IPS-18c (cell line): Measurements from ENCODE around the gene RTP2.

ENCODE experiments used
- H3K4me3 ChIP-seq: 2 replicates; pipeline ENCODE4 v1.7.0; 2013; ENCODE audit warnings: low read depth, mild to moderate bottlenecking, low read length, moderate library complexity; ENCODE audit not compliant: insufficient read depth
- H3K9me3 ChIP-seq: one replicate; pipeline ENCODE4 v1.6.1; 2013; ENCODE audit warnings: mild to moderate bottlenecking, low read length, moderate library complexity; ENCODE audit not compliant: control insufficient read depth, insufficient read depth

Gene RTP2

DNA sequence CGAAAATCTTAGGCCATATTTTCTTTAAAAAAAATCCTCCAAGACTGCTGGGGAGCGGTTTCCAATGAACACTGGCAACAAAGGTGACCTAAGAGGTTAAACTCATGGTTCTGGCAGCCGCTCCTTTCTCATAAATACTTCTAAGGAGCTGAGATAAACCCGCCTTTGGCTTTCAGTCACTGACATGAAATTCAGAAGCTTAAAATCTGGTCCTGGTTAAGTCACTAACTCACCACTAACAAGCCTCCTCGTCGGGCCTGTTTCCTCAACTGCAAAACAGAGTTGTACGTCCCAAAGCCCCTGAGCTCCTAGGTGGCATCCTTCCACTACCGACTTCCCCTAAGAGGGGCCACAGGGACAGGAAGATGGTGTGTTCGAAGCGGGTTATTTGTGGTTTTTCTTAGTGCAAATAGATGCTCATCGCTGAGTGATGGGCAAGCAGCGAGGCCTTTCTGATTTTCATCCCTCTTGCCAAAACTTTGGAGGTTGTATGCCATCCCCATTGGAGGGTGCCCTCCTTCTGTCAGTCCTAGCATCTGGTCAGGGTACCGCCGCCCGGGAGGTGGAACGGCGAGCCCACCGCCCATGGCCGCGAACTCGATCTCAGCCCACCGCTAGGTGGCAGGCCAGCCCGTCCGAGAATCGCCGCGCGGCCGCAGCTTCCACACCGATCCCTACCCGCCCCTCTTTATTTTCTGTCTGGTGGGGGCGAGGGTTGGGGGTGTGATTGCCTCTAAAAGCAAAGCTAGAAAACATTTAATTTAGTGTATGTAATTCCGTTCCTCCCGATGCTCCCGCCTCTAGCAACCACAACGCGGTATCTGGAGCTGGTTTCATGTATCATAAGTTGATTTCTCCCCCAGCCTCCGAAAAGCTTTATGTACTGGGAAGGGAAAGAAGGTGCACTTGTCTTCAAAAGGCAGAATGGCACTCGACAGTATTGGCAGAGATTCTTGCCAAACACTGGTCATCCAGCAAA lies 38.4 kb upstream of the RTP2 start:
- H3K9me3 ChIP-seq: peaks cover 2% of the 10 kb centered on the region
- H3K4me3 ChIP-seq: peak overlapping the region; percentile 69

- peaks cover 2% of the 10 kb centered on the region for H3K9me3 ChIP-seq
- H3K4me3 ChIP-seq: peak overlapping the region; percentile 69
Measured at GRCh38 chr3:187739561-187740332, 37.4 kb upstream of the RTP2 start.

DNA sequence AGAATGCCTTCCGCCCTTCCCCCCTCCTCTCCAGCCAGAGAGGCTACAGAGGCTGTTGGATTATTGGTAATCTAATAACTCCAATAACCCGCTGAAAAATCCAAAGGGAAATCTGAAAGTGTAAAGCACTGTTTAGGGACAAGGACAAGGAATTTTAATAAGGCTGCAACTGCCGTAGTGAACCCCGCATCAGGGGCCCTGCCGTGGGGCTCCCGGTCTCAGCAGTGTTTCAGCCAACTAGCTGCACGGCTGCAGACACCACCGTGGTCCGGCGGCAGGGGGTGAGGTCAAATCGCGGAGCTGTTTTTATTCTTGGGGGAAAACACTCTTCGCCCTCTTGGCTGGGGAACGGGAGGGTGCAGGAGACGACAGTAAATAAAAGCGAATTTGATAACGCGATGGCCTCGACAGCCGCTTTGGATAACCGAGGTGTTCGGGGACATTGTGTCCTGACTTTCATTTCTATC lies 36.8 kb upstream of the RTP2 start:
- Histone ChIP-seq H3K4me3 (peak overlapping the region; percentile 69), H3K9me3 (no peaks in the 10 kb centered on the region)

- peak overlapping the region; percentile 69 for H3K4me3 ChIP-seq
- no peaks in the 10 kb centered on the region for H3K9me3 ChIP-seq
Measured at GRCh38 chr3:187738331-187739093, 36.2 kb upstream of the RTP2 start.

- no peaks in the 10 kb centered on the region for H3K9me3 ChIP-seq
- peak overlapping the region; percentile 69 for H3K4me3 ChIP-seq
Measured at GRCh38 chr3:187738071-187738330, 35.6 kb upstream of the RTP2 start.

DNA sequence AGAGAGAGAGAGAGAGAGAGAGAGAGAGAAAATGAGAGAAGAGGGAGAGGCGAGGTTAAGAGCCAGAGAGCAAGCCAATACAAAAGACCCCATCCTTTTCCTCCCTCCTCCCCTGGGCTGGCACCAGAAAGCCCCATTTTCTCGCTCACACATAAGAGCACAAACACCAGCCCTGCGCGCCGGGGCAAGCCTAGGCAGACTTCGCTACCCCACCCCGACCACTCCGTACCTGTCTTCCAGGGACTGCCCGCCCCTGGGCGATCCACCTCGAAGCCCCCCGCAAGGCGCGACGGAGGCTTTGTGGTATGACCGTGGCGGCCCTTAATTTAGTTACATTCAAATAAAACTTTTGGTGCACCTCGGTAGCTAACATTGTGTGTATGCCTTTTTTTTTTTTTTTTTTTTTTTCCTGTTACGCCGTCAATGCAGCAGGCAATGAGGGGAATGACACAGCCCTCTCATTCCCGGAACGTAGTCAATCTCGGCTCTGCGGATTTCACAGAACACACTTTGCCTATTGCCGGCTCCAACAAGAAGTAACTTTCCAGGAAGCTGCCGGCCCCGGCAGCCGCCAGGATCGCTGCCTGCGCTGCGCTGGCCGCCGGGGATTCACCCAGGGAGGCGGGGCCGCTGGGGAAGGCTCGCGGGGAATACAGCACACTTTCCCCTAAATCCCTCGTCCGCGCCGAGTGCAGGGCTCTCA lies 35.2 kb upstream of the RTP2 start:
- Histone ChIP-seq H3K4me3 (peak overlapping the region; percentile 69), H3K9me3 (no peaks in the 10 kb centered on the region)

DNA sequence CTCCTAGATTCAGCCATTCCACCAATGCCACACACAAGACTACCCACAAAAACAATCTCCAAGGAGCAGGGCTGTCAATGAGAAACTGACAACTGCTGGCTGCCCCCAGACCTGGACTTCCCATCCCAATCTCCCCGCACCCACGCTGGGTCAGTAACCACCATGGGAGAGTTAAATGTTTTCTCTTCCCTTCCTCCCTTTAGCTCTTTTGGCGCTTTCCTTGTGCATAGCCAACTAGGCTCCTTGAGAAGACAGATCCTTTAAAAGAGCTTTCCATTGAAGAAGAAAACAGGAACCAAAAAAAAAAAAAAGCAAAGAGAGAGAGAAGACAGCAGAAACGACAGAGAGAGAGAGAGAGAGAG lies 34.6 kb upstream of the RTP2 start:
- Histone ChIP-seq H3K4me3 (no peak overlapping the region), H3K9me3 (no peaks in the 10 kb centered on the region)

- H3K4me3 ChIP-seq: peak overlapping the region; percentile 17; the same call in 1 of the 2 replicates
- H3K9me3 ChIP-seq: no peaks in the 10 kb centered on the region
Measured at GRCh38 chr3:187736418-187736871, 34.1 kb upstream of the RTP2 start.

- Histone ChIP-seq H3K4me3 (no peak overlapping the region), H3K9me3 (no peaks in the 10 kb centered on the region)
Measured at GRCh38 chr3:187735837-187736236, 33.5 kb upstream of the RTP2 start.

- Histone ChIP-seq H3K4me3 (no peak overlapping the region), H3K9me3 (no peaks in the 10 kb centered on the region)
Measured at GRCh38 chr3:187735383-187735782, 33.0 kb upstream of the RTP2 start.

GRCh38 chr3:187734841-187735240 lies 32.5 kb upstream of the RTP2 start:
- no peak overlapping the region for H3K4me3 ChIP-seq
- H3K9me3 ChIP-seq: no peaks in the 10 kb centered on the region

- Histone ChIP-seq H3K9me3 (no peaks in the 10 kb centered on the region), H3K4me3 (no peak overlapping the region)
Measured at GRCh38 chr3:187733371-187733770, 31.0 kb upstream of the RTP2 start.

GRCh38 chr3:187729598-187729997 lies 27.2 kb upstream of the RTP2 start:
- no peak overlapping the region for H3K4me3 ChIP-seq
- no peaks in the 10 kb centered on the region for H3K9me3 ChIP-seq

GRCh38 chr3:187728940-187729583 lies 26.7 kb upstream of the RTP2 start:
- Histone ChIP-seq H3K9me3 (no peaks in the 10 kb centered on the region), H3K4me3 (no peak overlapping the region)

- no peak overlapping the region for H3K4me3 ChIP-seq
- H3K9me3 ChIP-seq: no peaks in the 10 kb centered on the region
Measured at GRCh38 chr3:187728248-187728647, 25.9 kb upstream of the RTP2 start.

- Histone ChIP-seq H3K9me3 (no peaks in the 10 kb centered on the region), H3K4me3 (no peak overlapping the region)
Measured at GRCh38 chr3:187726564-187726963, 24.2 kb upstream of the RTP2 start.
